Hepatic stellate cell (primary cell): ENCODE results near the gene MAB21L2.

Experiments
- DNase-seq: peaks from one replicate; pipeline ENCODE4 v3.0.0; 2011; ENCODE audit warnings: low spot score

MAB21L2 gene

GRCh38 chr4:150619042-150619441, 37.1 kb downstream of the MAB21L2 start:
- DNase-seq: no peak

- no peak for DNase-seq
These were observed 42.1 kb downstream of the MAB21L2 start for GRCh38 chr4:150624055-150624454.

GRCh38 chr4:150625033-150625432, 43.1 kb downstream of the MAB21L2 start:
- no peak for DNase-seq

- DNase-seq: no peak
These were observed 46.1 kb downstream of the MAB21L2 start for GRCh38 chr4:150628073-150628472.

GRCh38 chr4:150632639-150633038, 50.7 kb downstream of the MAB21L2 start:
- no peak for DNase-seq
